AG09309 (cell line): ENCODE measurements around the gene RPH3AL.

ENCODE experiments used
- DNase-seq: peaks from one replicate; pipeline ENCODE4 v3.0.0-alpha.2; 2010; ENCODE audit warnings: low read depth
- H3K4me3 ChIP-seq: 2 replicates; pipeline ENCODE4 v1.5.1; 2011; ENCODE audit warnings: mild to moderate bottlenecking, low read depth, low read length, moderate library complexity; ENCODE audit not compliant: control insufficient read depth
- TF ChIP-seq, protein P1 (sequence below): IDR thresholded peaks from 2 replicates; pipeline ENCODE4 v1.5.1; 2011; ENCODE audit warnings: mild to moderate bottlenecking, low read depth, low read length, inconsistent platforms; ENCODE audit not compliant: insufficient read depth, control insufficient read depth; ENCODE audit errors: missing control alignments

The RPH3AL gene

DNA sequence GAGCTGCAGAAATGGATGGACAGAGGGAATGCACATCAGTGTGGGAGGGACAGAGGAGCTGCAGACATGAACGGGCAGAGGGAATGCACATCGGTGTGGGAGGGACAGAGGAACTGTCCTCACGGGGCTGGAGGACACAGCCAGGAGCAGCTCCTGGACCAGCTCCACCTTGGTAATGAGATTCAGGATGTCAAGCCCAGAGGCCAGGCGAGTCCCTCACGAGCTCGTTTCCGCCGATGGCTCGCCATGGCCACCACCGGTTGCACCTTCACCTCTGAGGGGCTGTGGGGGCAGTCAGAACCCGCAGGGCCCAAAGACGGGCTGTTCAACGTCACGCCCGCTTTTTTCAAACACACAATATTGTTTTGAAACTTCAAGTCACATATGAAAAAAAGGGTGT is 56.2 kb downstream of the RPH3AL start:
- TF ChIP-seq, protein P1, sequence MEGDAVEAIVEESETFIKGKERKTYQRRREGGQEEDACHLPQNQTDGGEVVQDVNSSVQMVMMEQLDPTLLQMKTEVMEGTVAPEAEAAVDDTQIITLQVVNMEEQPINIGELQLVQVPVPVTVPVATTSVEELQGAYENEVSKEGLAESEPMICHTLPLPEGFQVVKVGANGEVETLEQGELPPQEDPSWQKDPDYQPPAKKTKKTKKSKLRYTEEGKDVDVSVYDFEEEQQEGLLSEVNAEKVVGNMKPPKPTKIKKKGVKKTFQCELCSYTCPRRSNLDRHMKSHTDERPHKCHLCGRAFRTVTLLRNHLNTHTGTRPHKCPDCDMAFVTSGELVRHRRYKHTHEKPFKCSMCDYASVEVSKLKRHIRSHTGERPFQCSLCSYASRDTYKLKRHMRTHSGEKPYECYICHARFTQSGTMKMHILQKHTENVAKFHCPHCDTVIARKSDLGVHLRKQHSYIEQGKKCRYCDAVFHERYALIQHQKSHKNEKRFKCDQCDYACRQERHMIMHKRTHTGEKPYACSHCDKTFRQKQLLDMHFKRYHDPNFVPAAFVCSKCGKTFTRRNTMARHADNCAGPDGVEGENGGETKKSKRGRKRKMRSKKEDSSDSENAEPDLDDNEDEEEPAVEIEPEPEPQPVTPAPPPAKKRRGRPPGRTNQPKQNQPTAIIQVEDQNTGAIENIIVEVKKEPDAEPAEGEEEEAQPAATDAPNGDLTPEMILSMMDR = no peak
- no peak for DNase-seq

DNA sequence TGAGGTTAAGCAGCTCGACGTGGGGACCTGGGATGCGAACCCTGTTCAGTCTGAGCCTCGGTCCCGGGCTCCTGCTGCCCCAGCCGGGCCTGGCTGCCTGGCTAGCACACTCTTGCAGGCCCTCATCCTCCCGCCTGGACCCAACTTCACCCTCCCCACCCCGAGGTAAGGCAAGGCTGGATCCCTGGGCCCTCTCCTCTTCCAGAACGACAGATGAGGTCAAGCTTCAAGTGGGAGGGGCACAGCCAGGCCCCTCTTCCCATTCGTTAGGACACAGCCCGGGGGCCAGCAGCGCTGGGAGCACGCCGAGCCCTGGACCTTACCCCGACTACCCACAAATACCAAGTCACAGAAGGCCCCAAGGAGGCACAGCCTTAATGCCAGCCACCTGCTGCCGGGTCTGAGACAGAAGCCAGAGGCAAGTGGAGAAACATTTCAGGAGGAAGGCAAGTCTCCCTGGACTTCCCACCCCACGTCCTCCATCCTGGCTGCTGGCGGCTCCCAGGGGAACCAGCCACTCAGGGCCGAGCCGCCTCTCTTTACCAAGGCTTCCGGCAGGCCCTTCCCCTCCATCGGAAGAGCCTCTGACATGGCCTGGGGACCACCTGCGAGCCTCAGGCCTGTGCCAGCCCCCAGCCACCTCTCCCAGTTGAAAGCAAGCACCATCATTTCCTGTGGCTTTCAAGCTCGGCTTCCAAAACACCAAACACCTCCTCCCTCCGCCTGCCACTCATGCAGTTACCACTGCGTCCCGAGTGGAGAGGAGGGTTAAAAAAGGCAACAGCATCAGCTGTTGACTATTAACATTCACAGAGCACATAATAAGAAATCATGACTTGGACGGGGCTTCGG is 59.9 kb downstream of the RPH3AL start:
- DNase-seq = no peak
- no peak overlapping the region for H3K4me3 ChIP-seq
- TF ChIP-seq, protein P1 = no peak

More for the DNA sequence above, 56.2 kb downstream of the RPH3AL start:
- no peak overlapping the region for H3K4me3 ChIP-seq

DNA sequence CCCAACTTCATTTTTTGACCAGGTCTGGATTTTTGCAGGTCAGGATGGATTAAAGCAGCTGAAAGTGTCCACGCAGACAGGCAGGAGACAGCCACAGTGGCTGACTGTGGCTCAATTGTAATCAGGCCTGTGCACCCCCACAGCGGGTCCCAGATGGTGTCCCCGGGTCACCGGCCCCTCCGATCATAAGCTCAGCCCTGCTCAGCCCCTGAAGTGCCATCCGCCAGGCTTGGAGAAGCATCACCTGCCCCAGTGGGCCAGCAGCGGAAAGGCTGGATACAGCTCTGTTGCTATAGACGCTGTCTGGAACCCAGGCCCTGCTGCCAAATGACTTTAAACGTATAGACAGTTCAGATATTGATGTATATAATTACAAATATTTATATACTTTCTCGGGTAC is 60.6 kb downstream of the RPH3AL start:
- no peak for DNase-seq
- no peak overlapping the region for H3K4me3 ChIP-seq
- TF ChIP-seq, protein P1 = no peak

DNA sequence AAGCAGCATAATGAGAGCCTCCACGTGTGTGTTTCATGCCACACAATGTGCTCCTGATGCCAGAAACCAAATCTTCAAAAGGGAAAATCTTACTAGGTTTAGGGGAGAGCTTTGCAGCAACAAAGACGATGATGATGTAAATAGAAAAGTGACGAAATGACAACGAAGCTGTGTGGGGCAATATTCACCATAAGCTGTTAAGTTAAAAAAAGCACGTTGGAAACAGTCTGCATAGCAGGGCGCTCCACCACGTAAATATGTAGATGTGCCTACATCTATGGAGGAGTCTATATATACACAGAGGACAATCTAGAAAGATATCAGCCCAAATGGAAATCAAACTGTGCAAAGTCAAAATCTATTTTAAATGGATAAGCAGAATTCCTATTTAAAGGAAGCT is 61.0 kb downstream of the RPH3AL start:
- TF ChIP-seq, protein P1 = no peak

DNA sequence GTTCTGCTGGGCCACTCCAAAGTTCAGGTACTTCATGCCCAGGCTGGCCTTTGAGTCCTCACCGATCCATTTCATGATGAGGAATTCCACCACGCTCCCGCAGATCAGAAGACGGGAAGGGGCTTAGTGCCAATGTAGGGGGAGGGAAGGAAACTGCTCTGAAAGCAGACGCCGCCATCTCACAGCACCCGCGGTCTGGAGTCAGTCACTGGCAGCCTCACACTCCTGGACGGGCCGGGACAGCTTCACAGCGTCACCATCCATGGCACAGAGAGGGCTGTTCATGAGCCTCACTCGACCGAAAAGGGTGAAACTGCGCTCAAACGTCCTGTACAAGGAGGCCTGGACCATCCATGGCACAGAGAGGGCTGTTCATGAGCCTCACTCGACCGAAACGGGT is 62.0 kb downstream of the RPH3AL start:
- H3K4me3 ChIP-seq = no peak overlapping the region
- no peak for DNase-seq
- TF ChIP-seq, protein P1 = no peak

More for the DNA sequence above, 61.0 kb downstream of the RPH3AL start:
- no peak overlapping the region for H3K4me3 ChIP-seq
- DNase-seq = no peak

DNA sequence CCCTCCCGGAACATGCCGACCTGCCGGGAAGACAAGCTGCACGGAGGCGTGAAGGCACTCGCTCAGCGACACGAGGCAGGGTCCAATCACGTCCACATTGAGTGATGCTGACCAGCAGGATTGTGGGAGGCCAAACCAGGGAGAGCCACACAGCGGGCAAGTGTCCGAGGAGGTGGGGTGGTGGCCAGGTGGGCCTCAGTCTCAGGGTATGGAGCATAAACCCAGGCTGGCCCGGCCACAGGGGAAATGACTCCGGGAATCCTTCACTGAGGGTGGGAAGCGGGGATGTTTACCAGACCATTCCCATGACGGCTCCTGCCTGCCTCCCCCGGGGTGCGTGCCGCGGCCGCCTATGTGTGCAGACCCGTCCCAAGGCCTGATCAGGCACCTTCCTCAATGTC is 62.5 kb downstream of the RPH3AL start:
- no peak overlapping the region for H3K4me3 ChIP-seq
- TF ChIP-seq, protein P1 = no peak
- DNase-seq = no peak
